ENCODE results near the gene DAAM1.

Gene DAAM1

GRCh38 chr14:59292921-59293534 lies 104.6 kb downstream of the DAAM1 start:
- TF ChIP-seq CTBP1 (IDR thresholded peaks at IDR 0.05; ENCODE audit: borderline replicate concordance), result no peak
- TF ChIP-seq HDGF (IDR thresholded peaks at IDR 0.05; ENCODE audit: borderline replicate concordance), result no peak
- no peak for TF ChIP-seq L3MBTL2 (conservative IDR thresholded peaks at IDR 0.05)
- TF ChIP-seq ARNT (IDR thresholded peaks at IDR 0.05), result no peak
- TF ChIP-seq FOXA1 (IDR thresholded peaks at IDR 0.05), result no peak
- no peak for TF ChIP-seq ELF4 (IDR thresholded peaks at IDR 0.05)
- no peak for TF ChIP-seq LEF1 (IDR thresholded peaks at IDR 0.05; ENCODE audit: borderline replicate concordance)
- TF ChIP-seq ZNF384 (IDR thresholded peaks at IDR 0.05), result no peak
- no peak for TF ChIP-seq SUZ12 (IDR thresholded peaks at IDR 0.05)
- TF ChIP-seq PKNOX1 (IDR thresholded peaks at IDR 0.05), result no peak
- no peak for TF ChIP-seq SP1 (IDR thresholded peaks at IDR 0.05)
- TF ChIP-seq TARDBP (IDR thresholded peaks at IDR 0.05), result no peak
- no peak for TF ChIP-seq NFRKB (IDR thresholded peaks at IDR 0.05)
- TF ChIP-seq BHLHE40 (IDR thresholded peaks at IDR 0.05; ENCODE audit: borderline replicate concordance), result no peak
- TF ChIP-seq FOXM1 (IDR thresholded peaks at IDR 0.05; ENCODE audit: borderline replicate concordance), result no peak
- no peak for TF ChIP-seq FOXK2 (IDR thresholded peaks at IDR 0.05)
- ChIA-PET CTCF (no interaction called here), POLR2A (no interaction called here)
- no peak for DNase-seq (ENCODE audit: extremely low spot score)

GRCh38 chr14:59293935-59294661 lies 105.6 kb downstream of the DAAM1 start:
- CTCF ChIA-PET, result no interaction called here
- TF ChIP-seq HDGF (IDR thresholded peaks at IDR 0.05; ENCODE audit: borderline replicate concordance), result no peak
- no peak for TF ChIP-seq FOXM1 (IDR thresholded peaks at IDR 0.05; ENCODE audit: borderline replicate concordance)
- TF ChIP-seq SUZ12 (IDR thresholded peaks at IDR 0.05), result no peak
- POLR2A ChIA-PET, result no interaction called here
- DNase-seq (ENCODE audit: extremely low spot score), result no peak

GRCh38 chr14:59294662-59294992 lies 106.2 kb downstream of the DAAM1 start:
- ChIA-PET POLR2A (no interaction called here), CTCF (no interaction called here)
- TF ChIP-seq BHLHE40 (IDR thresholded peaks at IDR 0.05; ENCODE audit: borderline replicate concordance), result no peak
- no peak for DNase-seq (ENCODE audit: extremely low spot score)

- CTCF ChIA-PET, result interaction anchor here (0.6 kb wide), 1 partner anchor 136 kb away, joined by 3 read pairs; no protein-coding TSS in a partner anchor
- DNase-seq (ENCODE audit: extremely low spot score), result no peak
- TF ChIP-seq LEF1 (IDR thresholded peaks at IDR 0.05; ENCODE audit: borderline replicate concordance) (no peak), FOXA1 (IDR thresholded peaks at IDR 0.05) (no peak), ELF4 (IDR thresholded peaks at IDR 0.05) (no peak), CTBP1 (IDR thresholded peaks at IDR 0.05; ENCODE audit: borderline replicate concordance) (no peak), PKNOX1 (IDR thresholded peaks at IDR 0.05) (no peak), HDGF (IDR thresholded peaks at IDR 0.05; ENCODE audit: borderline replicate concordance) (no peak), TARDBP (IDR thresholded peaks at IDR 0.05) (no peak), L3MBTL2 (conservative IDR thresholded peaks at IDR 0.05) (no peak), FOXM1 (IDR thresholded peaks at IDR 0.05; ENCODE audit: borderline replicate concordance) (no peak), BHLHE40 (IDR thresholded peaks at IDR 0.05; ENCODE audit: borderline replicate concordance) (no peak), FOXK2 (IDR thresholded peaks at IDR 0.05) (no peak), ARNT (IDR thresholded peaks at IDR 0.05) (no peak), SUZ12 (IDR thresholded peaks at IDR 0.05) (no peak), ZNF384 (IDR thresholded peaks at IDR 0.05) (no peak), NFRKB (IDR thresholded peaks at IDR 0.05) (no peak), SP1 (IDR thresholded peaks at IDR 0.05) (no peak)
- POLR2A ChIA-PET, result no interaction called here
These were observed 107.5 kb downstream of the DAAM1 start for GRCh38 chr14:59295951-59296350.

- ChIA-PET POLR2A (no interaction called here), CTCF (interaction anchor here (0.6 kb wide), 1 partner anchor 136 kb away, joined by 3 read pairs; no protein-coding TSS in a partner anchor)
- TF ChIP-seq FOXM1 (IDR thresholded peaks at IDR 0.05; ENCODE audit: borderline replicate concordance) (no peak), FOXK2 (IDR thresholded peaks at IDR 0.05) (no peak), NFRKB (IDR thresholded peaks at IDR 0.05) (no peak), SUZ12 (IDR thresholded peaks at IDR 0.05) (no peak), ELF4 (IDR thresholded peaks at IDR 0.05) (no peak), ARNT (IDR thresholded peaks at IDR 0.05) (no peak), TARDBP (IDR thresholded peaks at IDR 0.05) (no peak), CTBP1 (IDR thresholded peaks at IDR 0.05; ENCODE audit: borderline replicate concordance) (no peak), BHLHE40 (IDR thresholded peaks at IDR 0.05; ENCODE audit: borderline replicate concordance) (no peak), FOXA1 (IDR thresholded peaks at IDR 0.05) (no peak), LEF1 (IDR thresholded peaks at IDR 0.05; ENCODE audit: borderline replicate concordance) (no peak), L3MBTL2 (conservative IDR thresholded peaks at IDR 0.05) (no peak), SP1 (IDR thresholded peaks at IDR 0.05) (no peak)
- no peak for DNase-seq (ENCODE audit: extremely low spot score)
These were observed 108.0 kb downstream of the DAAM1 start for GRCh38 chr14:59296508-59296907.

- ChIA-PET POLR2A (no interaction called here), CTCF (no interaction called here)
- TF ChIP-seq HDGF (IDR thresholded peaks at IDR 0.05; ENCODE audit: borderline replicate concordance) (no peak), ARNT (IDR thresholded peaks at IDR 0.05) (no peak), PKNOX1 (IDR thresholded peaks at IDR 0.05) (no peak), SP1 (IDR thresholded peaks at IDR 0.05) (no peak), SUZ12 (IDR thresholded peaks at IDR 0.05) (no peak), ELF4 (IDR thresholded peaks at IDR 0.05) (no peak), L3MBTL2 (conservative IDR thresholded peaks at IDR 0.05) (no peak), FOXA1 (IDR thresholded peaks at IDR 0.05) (no peak)
- DNase-seq (ENCODE audit: extremely low spot score), result no peak
These were observed 108.8 kb downstream of the DAAM1 start for GRCh38 chr14:59297071-59297776.

All from HEK293T (cell line).